Stimulated activated CD8-positive, alpha-beta memory T cell treated with anti-CD3 and anti-CD28 coated beads, Interleukin-4, amount 100 ng/mL, for 24 hours (primary cell): ENCODE results near the gene TMEM234.

Experiments used
- DNase-seq: peaks from one replicate; pipeline ENCODE4 v3.0.0-alpha.2; 2020; ENCODE audit warnings: low read depth

Gene TMEM234

DNA sequence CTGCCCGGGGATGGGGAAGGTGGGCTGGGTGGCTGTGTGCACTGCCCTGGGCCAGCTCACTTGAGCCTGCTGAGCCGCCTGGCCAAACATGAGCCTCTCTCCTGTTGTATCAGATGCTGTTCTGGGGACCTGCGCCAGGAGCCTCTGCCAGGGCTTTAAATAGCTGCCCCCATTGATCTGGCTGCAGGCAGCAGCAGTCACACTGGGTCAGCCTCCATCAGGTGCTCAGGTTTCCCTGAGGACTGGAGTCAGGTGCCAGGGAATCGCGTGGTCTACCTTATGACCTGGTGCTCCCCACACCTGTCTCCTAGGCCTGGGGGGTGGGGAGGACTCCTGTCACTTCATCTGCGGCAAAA, 22.5 kb downstream of the TMEM234 start:
- no peak for DNase-seq

- no peak for DNase-seq
Measured at GRCh38 chr1:32199043-32199716, 23.0 kb downstream of the TMEM234 start.

DNA sequence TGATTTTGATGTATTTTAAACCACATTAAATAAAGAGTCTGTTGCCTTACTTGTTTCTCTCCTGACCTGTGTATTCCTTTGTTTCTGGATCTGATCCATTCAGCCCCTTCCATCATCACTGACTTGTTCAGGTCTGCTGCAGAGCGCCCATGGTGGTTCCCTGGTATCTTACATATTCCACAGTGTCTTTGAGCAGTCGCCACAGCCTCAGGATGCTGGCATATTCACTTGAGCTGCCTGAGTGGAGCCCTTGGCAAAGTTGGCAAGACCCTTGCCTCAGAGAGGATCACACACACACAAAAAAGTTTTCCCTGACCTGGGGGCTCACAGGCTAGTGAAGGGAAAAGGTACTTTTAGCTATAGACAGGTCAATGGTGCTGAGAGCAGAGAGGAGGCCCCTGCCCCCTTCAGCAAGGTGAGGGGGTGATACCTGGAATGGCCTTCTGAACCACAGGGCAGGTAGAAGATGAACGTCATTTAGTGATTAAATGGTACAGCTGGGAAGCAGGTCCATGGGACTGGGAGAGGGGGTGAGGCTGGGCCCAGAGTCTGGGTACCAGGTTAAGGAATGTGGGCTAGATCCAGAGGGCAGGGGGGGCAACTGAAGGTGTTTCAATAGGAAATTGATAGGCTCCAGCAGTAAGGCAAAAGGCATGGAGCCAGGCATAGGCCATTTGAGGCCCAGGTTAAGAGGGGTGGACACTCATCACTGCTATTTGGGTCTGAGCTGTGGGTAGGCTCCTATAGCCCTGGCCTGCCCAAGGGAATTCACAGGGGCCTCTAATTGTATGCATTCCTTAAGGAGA, 23.7 kb downstream of the TMEM234 start:
- DNase-seq, result no peak

- DNase-seq, result no peak
Measured at GRCh38 chr1:32197837-32198236, 24.3 kb downstream of the TMEM234 start.

- DNase-seq, result no peak
Measured at GRCh38 chr1:32197074-32197473, 25.1 kb downstream of the TMEM234 start.

GRCh38 chr1:32195972-32196823, 26.0 kb downstream of the TMEM234 start:
- no peak for DNase-seq

- DNase-seq, result no peak
Measured at GRCh38 chr1:32195531-32195930, 26.6 kb downstream of the TMEM234 start.

DNA sequence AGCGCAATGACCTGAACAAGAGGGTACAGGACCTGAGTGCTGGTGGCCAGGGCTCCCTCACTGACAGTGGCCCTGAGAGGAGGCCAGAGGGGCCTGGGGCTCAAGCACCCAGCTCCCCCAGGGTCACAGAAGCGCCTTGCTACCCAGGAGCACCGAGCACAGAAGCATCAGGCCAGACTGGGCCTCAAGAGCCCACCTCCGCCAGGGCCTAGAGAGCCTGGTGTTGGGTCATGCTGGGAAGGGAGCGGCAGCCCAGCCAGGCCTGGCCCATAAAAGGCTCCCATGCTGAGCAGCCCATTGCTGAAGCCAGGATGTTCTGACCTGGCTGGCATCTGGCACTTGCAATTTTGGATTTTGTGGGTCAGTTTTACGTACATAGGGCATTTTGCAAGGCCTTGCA, 27.2 kb downstream of the TMEM234 start:
- no peak for DNase-seq

GRCh38 chr1:32192220-32192948, 29.8 kb downstream of the TMEM234 start:
- no peak for DNase-seq

- no peak for DNase-seq
Measured at GRCh38 chr1:32187850-32188249, 34.3 kb downstream of the TMEM234 start.

DNA sequence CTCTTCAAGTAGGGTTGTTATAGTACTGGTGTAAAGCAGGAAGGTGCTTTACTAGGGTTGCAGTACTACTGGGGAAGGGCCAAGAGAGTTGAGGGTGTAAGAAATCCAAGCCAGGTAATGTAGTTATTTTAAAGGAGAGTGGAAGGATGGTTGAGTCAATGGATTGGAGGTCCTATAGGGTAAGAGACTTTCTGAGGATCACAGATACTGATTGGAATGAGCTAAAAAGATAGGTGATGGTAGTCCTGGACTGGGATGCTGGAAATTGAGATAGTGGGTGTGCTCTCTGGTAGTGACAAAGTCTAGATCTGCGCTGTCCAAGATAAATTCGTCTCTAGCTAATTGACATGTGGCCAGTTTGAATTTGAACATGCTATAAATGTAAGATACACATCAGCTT, 35.7 kb downstream of the TMEM234 start:
- DNase-seq, result no peak

DNA sequence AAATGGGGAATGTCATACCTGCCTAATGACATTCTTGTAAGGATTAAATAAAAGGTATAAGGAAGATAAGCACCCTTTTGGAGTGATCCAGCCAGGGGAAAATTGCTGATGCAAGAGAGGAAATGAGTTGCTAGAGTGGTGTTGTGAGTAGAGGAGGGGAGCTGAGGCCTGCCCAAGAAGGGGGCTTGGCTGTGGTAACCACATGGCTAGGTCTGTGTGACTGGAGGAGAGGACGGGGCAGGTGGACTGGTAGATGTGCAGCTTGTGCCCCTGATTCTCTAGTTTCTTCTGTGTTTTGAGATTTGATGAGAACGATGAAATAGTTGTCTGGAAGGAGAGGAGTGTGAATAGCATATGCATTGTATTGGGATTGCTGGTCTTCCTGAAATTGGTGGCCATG, 36.1 kb downstream of the TMEM234 start:
- DNase-seq, result no peak

DNA sequence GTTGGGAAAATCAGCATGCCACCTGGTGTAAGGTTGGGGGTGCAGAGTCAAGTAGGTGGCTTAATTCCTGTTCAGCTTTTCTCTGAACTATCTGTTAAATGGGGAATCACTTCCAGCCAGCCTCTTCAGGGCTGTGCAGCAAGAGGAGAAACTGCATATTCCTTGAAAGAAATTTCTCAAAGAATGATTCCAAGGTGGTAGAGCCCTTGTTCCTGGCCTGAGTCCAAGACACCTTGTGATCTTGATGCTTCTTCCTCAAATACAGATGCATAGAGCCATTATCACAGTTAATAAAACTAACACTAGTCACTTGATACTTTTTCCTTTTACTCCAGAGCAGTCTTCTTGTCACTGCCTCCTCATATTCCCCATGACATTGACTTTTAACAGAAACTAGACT, 37.5 kb downstream of the TMEM234 start:
- DNase-seq, result no peak

GRCh38 chr1:32182060-32182459, 40.1 kb downstream of the TMEM234 start:
- DNase-seq, result no peak

GRCh38 chr1:32181563-32181962, 40.6 kb downstream of the TMEM234 start:
- no peak for DNase-seq

DNA sequence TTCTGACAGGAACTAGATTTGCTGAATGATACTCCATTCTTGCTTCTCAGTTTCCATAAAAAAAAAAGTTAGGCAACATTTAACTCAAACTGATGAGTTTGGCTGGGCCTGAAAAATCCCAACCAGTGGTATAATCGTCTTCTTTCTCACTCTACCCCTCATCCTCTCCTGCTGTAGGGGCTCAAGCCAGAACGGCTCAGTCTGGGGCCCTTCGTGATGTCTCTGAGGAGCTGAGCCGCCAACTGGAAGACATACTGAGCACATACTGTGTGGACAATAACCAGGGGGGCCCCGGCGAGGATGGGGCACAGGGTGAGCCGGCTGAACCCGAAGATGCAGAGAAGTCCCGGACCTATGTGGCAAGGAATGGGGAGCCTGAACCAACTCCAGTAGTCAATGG, 41.1 kb downstream of the TMEM234 start:
- DNase-seq, result no peak

GRCh38 chr1:32180186-32181060, 41.7 kb downstream of the TMEM234 start:
- no peak for DNase-seq

GRCh38 chr1:32179443-32180185, 42.5 kb downstream of the TMEM234 start, which contains the start of gene TXLNA:
Gene TXLNA, plus strand, starts transcription at chr1:32179675. Its CDS starts 671 bp downstream, at chr1:32180346.
- DNase-seq, result peak; percentile 85

DNA sequence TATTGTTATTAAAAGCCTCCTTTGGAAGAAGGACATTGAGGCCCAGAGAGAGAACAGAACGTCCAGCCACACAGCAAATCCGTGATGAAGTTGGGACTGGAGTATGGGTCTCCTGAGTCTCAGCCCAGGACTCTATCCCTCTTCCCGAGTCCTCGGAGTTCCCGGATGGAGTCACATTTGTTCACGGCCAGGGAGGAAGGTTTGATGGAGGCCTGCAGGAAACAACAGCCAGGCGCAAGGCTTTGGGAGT, 43.0 kb downstream of the TMEM234 start:
- DNase-seq, result no peak

DNA sequence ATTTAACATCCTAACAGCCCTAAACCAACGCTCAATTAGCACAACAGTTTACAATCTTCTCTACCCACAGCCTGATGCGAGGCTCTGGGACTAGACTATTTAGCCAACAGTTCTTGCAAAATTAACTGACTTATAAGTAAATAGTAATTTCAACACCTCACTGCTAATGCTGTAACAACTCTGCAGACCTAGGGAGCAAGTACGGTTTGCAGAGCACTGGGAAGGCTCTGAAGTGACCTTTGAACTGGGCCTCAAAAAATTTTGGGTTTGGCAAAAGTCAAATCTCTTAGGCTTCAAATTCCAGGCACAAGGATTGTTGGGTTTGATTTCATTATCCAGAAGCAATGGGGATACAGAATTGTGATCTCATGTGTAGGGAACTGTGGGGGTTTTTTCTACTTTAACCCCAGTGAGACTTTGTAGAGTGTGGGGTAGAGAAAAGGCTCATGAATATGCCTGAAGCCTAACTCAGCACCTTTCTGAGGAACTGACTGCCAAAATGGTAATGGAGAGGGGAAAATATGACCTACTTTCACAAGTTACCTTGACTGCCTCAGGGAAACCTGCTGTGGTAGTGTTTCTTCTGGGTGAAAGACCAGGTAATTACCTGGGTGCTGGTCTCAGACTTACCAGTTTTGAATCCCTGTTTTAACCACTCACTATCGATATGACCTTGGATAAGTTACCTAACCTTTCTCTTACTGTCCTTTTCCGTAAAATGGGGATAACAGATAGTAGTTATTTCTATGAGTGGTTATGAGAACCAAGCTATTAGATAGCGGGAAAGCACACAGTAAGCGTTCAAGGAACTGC, 43.6 kb downstream of the TMEM234 start:
- DNase-seq, result no peak
